ENCODE results near the gene FGR.

GRCh38 chr1:27650171-27650538, 15.2 kb upstream of the FGR start:
- no peak for TF ChIP-seq EP300 (IDR thresholded peaks at IDR 0.05)
- no peak for TF ChIP-seq CTCF (IDR thresholded peaks at IDR 0.05)
